ENCODE data around the gene RASSF6. TPM values are rescaled to one million over a fixed set of nuclear protein-coding genes. Genes with fewer than 3 reads are reported as not detected.

RASSF6 gene, protein sequence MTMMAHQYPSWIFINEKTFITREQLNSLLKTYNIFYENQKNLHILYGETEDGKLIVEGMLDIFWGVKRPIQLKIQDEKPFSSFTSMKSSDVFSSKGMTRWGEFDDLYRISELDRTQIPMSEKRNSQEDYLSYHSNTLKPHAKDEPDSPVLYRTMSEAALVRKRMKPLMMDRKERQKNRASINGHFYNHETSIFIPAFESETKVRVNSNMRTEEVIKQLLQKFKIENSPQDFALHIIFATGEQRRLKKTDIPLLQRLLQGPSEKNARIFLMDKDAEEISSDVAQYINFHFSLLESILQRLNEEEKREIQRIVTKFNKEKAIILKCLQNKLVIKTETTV
- 0.71 to 0.88 TPM (median 0.81 TPM) in 5 replicates for total RNA-seq (2022; extraction: Qiagen RNA extraction)

DNA sequence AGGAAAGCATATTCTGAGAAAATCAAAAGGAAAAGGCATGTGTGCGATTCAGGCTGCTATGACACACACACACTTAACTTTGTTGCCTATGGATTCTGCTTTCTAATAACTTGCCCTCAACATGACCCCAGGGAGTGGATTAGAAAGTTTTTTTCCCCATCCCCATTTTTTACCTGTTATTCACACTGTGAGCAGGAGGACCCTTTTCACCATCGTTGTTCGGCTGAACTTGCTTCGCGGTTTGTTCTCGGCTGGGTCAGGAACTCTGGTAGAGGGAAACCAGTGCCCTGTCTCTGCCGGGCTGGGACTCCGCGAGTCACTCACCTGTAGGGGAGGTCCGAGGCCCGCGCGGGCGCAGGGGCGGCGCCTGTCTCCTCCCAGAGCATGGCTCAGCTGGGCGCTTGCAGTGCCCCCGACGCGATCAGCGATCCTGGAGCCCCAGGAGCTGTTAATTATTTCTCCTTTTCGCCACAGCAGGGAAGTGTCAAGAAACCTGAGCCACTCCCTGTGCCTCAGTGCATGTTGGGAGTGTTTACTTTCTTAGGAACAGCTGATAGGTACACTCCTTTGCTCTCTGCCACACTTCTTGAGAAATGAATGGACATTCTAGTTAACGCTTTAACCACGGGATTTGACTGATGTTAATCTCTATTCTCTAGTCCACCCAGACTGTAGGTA is at the start of gene RASSF6:
TSS of gene RASSF6 (minus strand) at position 322 of the 678 bp plus-strand sequence. CDS start 8,641 bp downstream, outside the sequence.

Other genes with a start within 250 kb of the RASSF6 start
- 0.19 to 0.26 TPM in 2 of 5 replicates, not detected in the others for gene ALB, start 216.1 kb downstream of the RASSF6 start, total RNA-seq (2022; extraction: Qiagen RNA extraction)
- 1.4 to 2.6 TPM (median 1.8 TPM) in 5 replicates for gene AFP, start 184.2 kb downstream of the RASSF6 start, total RNA-seq (2022; extraction: Qiagen RNA extraction)
- not detected in 5 replicates for gene AFM, start 138.7 kb downstream of the RASSF6 start, total RNA-seq (2022; extraction: Qiagen RNA extraction)
- gene CXCL8, start 120.1 kb upstream of the RASSF6 start, total RNA-seq (2022; extraction: Qiagen RNA extraction), result 3.7 to 9.1 TPM (median 5.3 TPM) in 5 replicates
- gene CXCL6, start 216.2 kb upstream of the RASSF6 start, total RNA-seq (2022; extraction: Qiagen RNA extraction), result not detected in 5 replicates
- not detected in 5 replicates for gene PF4V1, start 232.9 kb upstream of the RASSF6 start, total RNA-seq (2022; extraction: Qiagen RNA extraction)
- 3.8 to 6.0 TPM (median 4.3 TPM) in 5 replicates for gene CXCL1, start 249.0 kb upstream of the RASSF6 start, total RNA-seq (2022; extraction: Qiagen RNA extraction)

Data from A549 treated with dexamethasone at 1 μM for 4 hours (cell line).